Natural killer cell (primary cell): ENCODE measurements around the gene NIT1. TPM values are rescaled to one million over a fixed set of nuclear protein-coding genes. Genes with fewer than 3 reads are reported as not detected.

Experiments
- ATAC-seq, 3 donors: fragments of 150-1000 bp in 2 of 3; fragments of 200-7000 bp in 1 of 3; cut with Tn5 transposase; 1 replicate in 1 of 3; 2 replicates in 2 of 3; pipeline ENCODE4 v1.10.0; 2021; ENCODE audit warnings: mild to moderate bottlenecking in 2 of 3, moderate library complexity in 2 of 3
- DNase-seq, 2 donors: peaks; one replicate each; pipeline versions ENCODE4 v3.0.0 to v3.0.0-alpha.2; 2013 to 2021; ENCODE audit warnings: mixed read lengths in 1 of 2
- H3K27ac ChIP-seq: one replicate; pipeline ENCODE4 v1.5.1; 2013; ENCODE audit warnings: mild to moderate bottlenecking, low read length
- H3K27me3 ChIP-seq: one replicate; pipeline ENCODE4 v1.6.1; 2013; ENCODE audit warnings: low read length; ENCODE audit not compliant: control insufficient read depth, insufficient read depth
- H3K36me3 ChIP-seq: one replicate; pipeline ENCODE4 v1.6.1; 2013; ENCODE audit warnings: low read length; ENCODE audit not compliant: control insufficient read depth, insufficient read depth
- H3K4me1 ChIP-seq: one replicate; pipeline ENCODE4 v1.6.1; 2013; ENCODE audit warnings: low read length; ENCODE audit not compliant: control insufficient read depth, insufficient read depth
- H3K4me3 ChIP-seq: one replicate; pipeline ENCODE4 v1.5.1; 2013; ENCODE audit warnings: low read length
- H3K9me3 ChIP-seq: one replicate; pipeline ENCODE4 v1.6.1; 2013; ENCODE audit warnings: low read length; ENCODE audit not compliant: control insufficient read depth, insufficient read depth
- H3K27ac Mint-ChIP-seq, 2 donors: one replicate each; pipeline ENCODE4 v1.8.0; 2022; ENCODE audit warnings: mild to moderate bottlenecking in 2 of 2, mixed read lengths in 2 of 2, moderate library complexity in 1 of 2
- H3K27me3 Mint-ChIP-seq, 2 donors: one replicate each; pipeline ENCODE4 v1.8.0; 2022; ENCODE audit warnings: low read depth in 2 of 2, mixed read lengths in 2 of 2
- H3K36me3 Mint-ChIP-seq: one replicate; pipeline ENCODE4 v1.8.0; 2022; ENCODE audit warnings: mixed read lengths
- H3K4me1 Mint-ChIP-seq, 2 donors: one replicate each; pipeline ENCODE4 v1.8.0; 2022; ENCODE audit warnings: mixed read lengths in 2 of 2
- H3K4me3 Mint-ChIP-seq: one replicate; pipeline ENCODE4 v1.8.0; 2022; ENCODE audit warnings: mild to moderate bottlenecking, moderate library complexity, mixed read lengths
- H3K9me3 Mint-ChIP-seq, 2 donors: one replicate each; pipeline ENCODE4 v1.8.0; 2022; ENCODE audit warnings: mixed read lengths in 2 of 2
- WGBS: methylation state at CpG from one replicate; pipeline ENCODE4 v1.1.7; 2013; ENCODE audit warnings: missing lambda C conversion rate; ENCODE audit not compliant: insufficient coverage; 5-methylcytosine and 5-hydroxymethylcytosine counted together
- intact Hi-C: fragments of 100-400 bp; cut with micrococcal nuclease; formaldehyde crosslinking; loops from one replicate; pipeline ENCODE4 v1.14.2; 2022
- total RNA-seq, 4 donors: library from RNA; stranded (reverse); fragments of 120-200 nt in 1 of 4; gene quantifications; one replicate each; pipeline versions ENCODE4 v1.2.3 to v1.2.4, GENCODE V29; 2013 to 2022
- TF ChIP-seq, protein P1 (sequence below): fragments of 200-600 bp; IDR thresholded peaks from one replicate; pipeline ENCODE4 v1.8.0; 2022; ENCODE audit warnings: antibody characterized with exemption

The NIT1 gene
- total RNA-seq, 3 donors from 2014 or later (not counting 1 experiment from before 2014, with no cell fraction given), result 26.5 to 31.7 (median 31.6) TPM

DNA sequence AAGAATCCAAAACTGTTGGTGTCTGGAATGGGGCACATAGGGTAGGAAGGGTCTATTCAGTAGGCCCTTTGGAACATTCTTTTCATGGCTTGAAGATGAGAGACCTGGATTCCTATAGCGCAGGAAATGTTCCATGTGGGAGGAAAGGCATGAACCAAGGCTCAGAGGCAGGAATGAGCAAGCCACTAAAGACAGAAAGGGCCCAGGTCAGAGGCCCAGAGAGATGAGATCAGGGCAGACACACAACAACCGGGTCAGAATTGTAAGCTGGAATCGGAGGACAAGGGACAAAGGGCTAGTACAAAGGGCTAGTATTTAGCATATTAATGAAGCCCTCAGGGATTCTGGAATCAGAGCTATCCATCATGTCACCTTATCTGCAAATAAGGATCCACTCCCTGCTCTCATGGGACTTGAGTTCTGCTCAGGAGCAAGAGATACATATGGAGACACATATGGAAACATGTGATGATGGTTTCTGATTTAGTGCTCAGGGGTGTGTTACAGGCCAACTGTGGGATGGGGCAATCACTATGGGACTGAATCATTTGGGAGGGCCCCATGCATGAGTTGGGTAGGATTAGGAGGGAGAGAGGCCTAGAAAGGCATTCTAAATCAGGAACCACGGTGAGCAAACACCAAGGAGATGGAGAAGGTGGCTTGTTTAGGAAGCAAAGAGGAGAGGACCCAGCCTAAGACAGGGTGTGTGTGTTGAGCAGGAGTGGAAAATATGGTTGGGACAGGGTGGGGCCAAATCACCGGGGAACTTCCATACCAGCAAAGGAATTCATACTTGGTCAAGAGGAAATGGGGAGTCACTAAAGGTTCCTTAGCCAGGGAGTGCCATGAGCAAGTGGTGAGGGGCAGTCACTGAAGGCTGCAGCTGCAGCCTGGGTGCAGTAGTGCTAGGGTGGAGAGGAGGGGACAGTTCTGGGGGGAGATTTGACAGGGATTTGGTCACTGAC lies 37.2 kb upstream of the NIT1 start:
- Mint-ChIP-seq H3K9me3 (no peaks in the 10 kb centered on the region), H3K27me3 (peaks cover 0 to 2% of the 10 kb centered on the region in 2 donors), H3K4me1 (no peaks in the 10 kb centered on the region), H3K4me3 (no peak overlapping the region), H3K36me3 (no peaks in the 10 kb centered on the region), H3K27ac (no peak overlapping the region)
- H3K27me3 ChIP-seq, result no peaks in the 10 kb centered on the region
- DNase-seq (no peak), ATAC-seq (no peak)
- H3K27ac ChIP-seq, result no peak overlapping the region
- no peaks in the 10 kb centered on the region for H3K9me3 ChIP-seq
- no peak overlapping the region for H3K4me3 ChIP-seq
- 96% methylated on average over 5 of the region's 5 CpGs for WGBS
- peaks cover 6% of the 10 kb centered on the region for H3K4me1 ChIP-seq
- intact Hi-C loops, result no loop called here
- TF ChIP-seq, protein P1, sequence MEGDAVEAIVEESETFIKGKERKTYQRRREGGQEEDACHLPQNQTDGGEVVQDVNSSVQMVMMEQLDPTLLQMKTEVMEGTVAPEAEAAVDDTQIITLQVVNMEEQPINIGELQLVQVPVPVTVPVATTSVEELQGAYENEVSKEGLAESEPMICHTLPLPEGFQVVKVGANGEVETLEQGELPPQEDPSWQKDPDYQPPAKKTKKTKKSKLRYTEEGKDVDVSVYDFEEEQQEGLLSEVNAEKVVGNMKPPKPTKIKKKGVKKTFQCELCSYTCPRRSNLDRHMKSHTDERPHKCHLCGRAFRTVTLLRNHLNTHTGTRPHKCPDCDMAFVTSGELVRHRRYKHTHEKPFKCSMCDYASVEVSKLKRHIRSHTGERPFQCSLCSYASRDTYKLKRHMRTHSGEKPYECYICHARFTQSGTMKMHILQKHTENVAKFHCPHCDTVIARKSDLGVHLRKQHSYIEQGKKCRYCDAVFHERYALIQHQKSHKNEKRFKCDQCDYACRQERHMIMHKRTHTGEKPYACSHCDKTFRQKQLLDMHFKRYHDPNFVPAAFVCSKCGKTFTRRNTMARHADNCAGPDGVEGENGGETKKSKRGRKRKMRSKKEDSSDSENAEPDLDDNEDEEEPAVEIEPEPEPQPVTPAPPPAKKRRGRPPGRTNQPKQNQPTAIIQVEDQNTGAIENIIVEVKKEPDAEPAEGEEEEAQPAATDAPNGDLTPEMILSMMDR, result no peak
- no peaks in the 10 kb centered on the region for H3K36me3 ChIP-seq

DNA sequence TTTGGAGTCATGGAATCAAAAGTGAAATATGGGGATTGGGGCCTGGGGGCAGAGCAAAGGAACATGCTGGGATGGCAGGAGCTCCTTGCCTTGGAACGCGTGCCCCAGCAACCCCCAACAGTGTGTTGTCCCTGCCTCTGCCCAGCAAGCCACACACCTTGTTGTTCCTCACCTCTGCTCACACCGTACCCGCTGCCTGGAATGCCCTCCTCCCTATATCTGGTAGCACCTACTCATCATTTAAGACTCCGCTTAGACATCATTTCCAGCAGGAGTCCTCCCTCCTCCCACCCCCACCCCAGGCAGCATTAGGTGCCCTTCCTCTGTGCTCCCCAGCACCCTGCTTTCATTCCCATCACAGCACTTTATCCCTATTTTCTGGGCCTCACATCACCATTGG lies 36.4 kb upstream of the NIT1 start:
- no peak overlapping the region for H3K4me3 Mint-ChIP-seq
- H3K4me1 ChIP-seq, result peaks cover 6% of the 10 kb centered on the region
- intact Hi-C loops, result no loop called here
- DNase-seq (no peak), ATAC-seq (no peak)
- H3K4me3 ChIP-seq, result no peak overlapping the region
- H3K27ac Mint-ChIP-seq, result no peak overlapping the region
- H3K9me3 ChIP-seq, result no peaks in the 10 kb centered on the region
- H3K36me3 Mint-ChIP-seq, result no peaks in the 10 kb centered on the region
- TF ChIP-seq, protein P1, result no peak
- no peaks in the 10 kb centered on the region for H3K4me1 Mint-ChIP-seq
- H3K36me3 ChIP-seq, result no peaks in the 10 kb centered on the region
- no peak overlapping the region for H3K27ac ChIP-seq
- peaks cover 0 to 2% of the 10 kb centered on the region in 2 donors for H3K27me3 Mint-ChIP-seq
- H3K27me3 ChIP-seq, result no peaks in the 10 kb centered on the region
- WGBS, result 76% methylated on average over 5 of the region's 5 CpGs
- no peaks in the 10 kb centered on the region for H3K9me3 Mint-ChIP-seq

DNA sequence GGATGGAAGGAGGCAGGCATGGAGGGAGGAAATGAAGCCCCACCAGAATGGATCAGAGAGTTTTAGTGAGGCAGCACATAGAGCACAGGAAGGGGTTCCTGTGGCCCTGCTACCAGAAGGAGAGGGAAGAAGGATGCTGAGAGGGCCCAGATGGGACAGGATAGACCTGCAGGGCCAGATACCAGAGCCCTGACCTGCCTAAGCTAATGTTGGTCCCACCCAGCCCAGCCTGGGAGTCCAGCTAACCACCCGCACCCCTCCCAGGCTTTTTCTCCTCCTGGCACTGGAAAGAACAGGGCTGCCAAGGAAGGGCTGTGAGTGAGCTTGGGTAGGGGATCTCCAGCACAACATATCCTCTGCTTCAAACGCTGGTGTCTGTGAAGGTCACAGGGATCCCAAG lies 35.4 kb upstream of the NIT1 start:
- ATAC-seq, result no peak
- no peak overlapping the region for H3K27ac ChIP-seq
- 77% methylated on average over 2 of the region's 2 CpGs for WGBS

More for the DNA sequence above, 35.4 kb upstream of the NIT1 start:
- peaks cover 6% of the 10 kb centered on the region for H3K4me1 ChIP-seq
- TF ChIP-seq, protein P1, result no peak
- H3K27me3 ChIP-seq, result no peaks in the 10 kb centered on the region
- no peak overlapping the region for H3K4me3 ChIP-seq
- H3K9me3 ChIP-seq, result no peaks in the 10 kb centered on the region
- no peaks in the 10 kb centered on the region for H3K36me3 ChIP-seq
- Mint-ChIP-seq H3K36me3 (no peaks in the 10 kb centered on the region), H3K27ac (no peak overlapping the region), H3K4me1 (no peaks in the 10 kb centered on the region), H3K9me3 (no peaks in the 10 kb centered on the region), H3K4me3 (no peak overlapping the region), H3K27me3 (peaks cover 0 to 2% of the 10 kb centered on the region in 2 donors)
- intact Hi-C loops, result no loop called here
- DNase-seq, result no peak
